GM10248 (cell line): Measurements from ENCODE around the gene AGMO.
A peak's percentile ranks its signal among the peaks of the same experiment; 100 is the strongest.

Experiments
- CTCF ChIA-PET: fragments of 300-600 bp; sonication (Branson Sonifier 250); formaldehyde crosslinking; extraction: SDS; loops from one replicate; lab custom pipeline; 2021; ENCODE audit warnings: antibody characterized with exemption; lab: Yijun Ruan, JAX
- POLR2A ChIA-PET: fragments of 350-650 bp; sonication (Branson Sonifier 250); formaldehyde crosslinking; extraction: SDS; loops from one replicate; lab custom pipeline; 2020; ENCODE audit warnings: antibody characterized with exemption; lab: Yijun Ruan, JAX
- DNase-seq: peaks from one replicate; pipeline ENCODE4 v3.0.0; 2012; ENCODE audit errors: extremely low spot score
- TF ChIP-seq, protein P1 (sequence below): IDR thresholded peaks from 2 replicates; pipeline ENCODE4 v1.5.1; 2012; ENCODE audit warnings: mild to moderate bottlenecking, low read depth; ENCODE audit errors: extremely low read depth, missing control alignments, control extremely low read depth

The AGMO gene

DNA sequence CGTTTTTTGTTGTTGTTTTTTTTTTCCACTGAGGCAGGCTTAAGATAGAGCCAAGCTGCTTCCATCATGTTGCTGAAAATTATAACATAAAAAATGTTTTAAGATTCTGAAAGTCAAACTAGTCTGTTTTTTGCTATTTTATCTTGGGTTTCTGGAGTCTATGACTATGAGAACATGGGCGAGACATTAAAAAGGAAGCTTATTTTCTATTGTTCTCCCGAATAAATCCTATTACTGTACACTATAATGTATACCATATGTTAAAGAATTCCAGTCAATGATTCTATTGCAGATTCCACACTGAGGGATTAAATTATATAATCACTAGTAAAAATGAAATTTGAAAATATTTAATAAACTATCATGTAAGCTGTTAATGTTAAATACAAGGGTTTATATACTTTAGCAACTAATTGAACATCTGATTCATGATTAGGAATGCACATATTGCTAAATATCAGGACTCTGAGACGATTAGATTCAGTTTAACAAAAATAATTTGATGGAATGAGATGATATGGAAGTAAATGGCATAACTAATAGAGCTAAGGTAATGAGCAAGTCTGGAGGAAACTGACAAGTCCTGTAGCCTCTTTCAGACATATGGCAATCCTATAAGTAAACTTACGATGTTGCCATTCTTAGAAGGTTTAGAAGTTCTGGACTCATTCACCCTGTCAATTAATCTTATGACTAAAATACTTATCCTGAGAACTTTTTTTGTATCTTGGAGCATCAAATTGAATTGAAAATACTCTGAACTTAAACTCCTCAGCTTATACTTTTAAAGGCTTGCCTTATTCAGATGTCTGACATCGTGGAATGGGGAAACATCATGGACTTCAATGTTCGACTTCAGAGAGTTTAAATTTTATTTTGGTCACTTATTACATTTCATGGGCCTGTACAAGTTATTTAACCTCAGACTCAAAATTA lies 364.5 kb downstream of the AGMO start:
- TF ChIP-seq, protein P1, sequence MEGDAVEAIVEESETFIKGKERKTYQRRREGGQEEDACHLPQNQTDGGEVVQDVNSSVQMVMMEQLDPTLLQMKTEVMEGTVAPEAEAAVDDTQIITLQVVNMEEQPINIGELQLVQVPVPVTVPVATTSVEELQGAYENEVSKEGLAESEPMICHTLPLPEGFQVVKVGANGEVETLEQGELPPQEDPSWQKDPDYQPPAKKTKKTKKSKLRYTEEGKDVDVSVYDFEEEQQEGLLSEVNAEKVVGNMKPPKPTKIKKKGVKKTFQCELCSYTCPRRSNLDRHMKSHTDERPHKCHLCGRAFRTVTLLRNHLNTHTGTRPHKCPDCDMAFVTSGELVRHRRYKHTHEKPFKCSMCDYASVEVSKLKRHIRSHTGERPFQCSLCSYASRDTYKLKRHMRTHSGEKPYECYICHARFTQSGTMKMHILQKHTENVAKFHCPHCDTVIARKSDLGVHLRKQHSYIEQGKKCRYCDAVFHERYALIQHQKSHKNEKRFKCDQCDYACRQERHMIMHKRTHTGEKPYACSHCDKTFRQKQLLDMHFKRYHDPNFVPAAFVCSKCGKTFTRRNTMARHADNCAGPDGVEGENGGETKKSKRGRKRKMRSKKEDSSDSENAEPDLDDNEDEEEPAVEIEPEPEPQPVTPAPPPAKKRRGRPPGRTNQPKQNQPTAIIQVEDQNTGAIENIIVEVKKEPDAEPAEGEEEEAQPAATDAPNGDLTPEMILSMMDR = no peak
- no peak for DNase-seq
- ChIA-PET POLR2A (no interaction called here), CTCF (interaction anchor here (1.3 to 1.9 kb wide), 3 partner anchors 9 to 12 kb away, joined by 3 to 9 read pairs (median 5); no protein-coding TSS in a partner anchor)

DNA sequence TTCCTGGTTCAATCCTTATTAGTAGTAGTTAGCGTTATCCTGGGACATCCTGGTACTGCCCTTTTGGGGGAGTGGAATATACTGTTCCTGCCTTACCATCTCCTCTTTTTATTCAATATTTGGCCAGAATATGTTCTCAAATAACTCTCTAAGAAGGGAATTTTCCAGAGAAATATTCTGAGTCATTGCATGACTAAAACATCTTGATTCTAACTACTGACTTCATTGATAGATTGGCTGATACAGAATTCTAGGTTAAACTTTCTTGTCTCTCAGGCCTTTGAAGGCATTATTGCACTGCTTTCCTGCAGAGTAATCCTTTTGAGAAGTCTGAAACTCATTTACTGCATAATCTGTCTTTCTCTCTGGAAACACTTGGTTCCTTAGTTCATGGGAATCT lies 383.8 kb downstream of the AGMO start:
- CTCF ChIA-PET = no interaction called here
- no peak for DNase-seq
- TF ChIP-seq, protein P1 = no peak
- POLR2A ChIA-PET = no interaction called here

DNA sequence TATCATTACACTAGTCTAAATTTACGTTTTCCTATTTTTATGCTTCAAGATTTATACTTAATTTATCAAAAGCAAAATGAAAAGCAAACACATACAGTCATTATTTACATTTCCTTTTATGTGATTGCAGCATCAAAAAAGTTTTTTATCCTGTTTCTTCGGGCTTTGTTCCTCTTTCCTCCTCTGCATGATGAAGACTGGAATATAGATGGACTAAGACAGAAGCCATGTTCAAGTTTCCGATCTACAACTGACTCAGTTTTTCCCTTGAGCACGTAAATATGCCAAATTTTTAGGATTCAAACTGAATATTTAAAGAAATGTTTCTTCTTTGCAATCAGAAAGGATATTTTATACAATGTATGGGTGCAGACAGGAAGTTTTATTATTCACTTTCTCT lies 385.7 kb downstream of the AGMO start:
- no peak for DNase-seq
- CTCF ChIA-PET = no interaction called here

DNA sequence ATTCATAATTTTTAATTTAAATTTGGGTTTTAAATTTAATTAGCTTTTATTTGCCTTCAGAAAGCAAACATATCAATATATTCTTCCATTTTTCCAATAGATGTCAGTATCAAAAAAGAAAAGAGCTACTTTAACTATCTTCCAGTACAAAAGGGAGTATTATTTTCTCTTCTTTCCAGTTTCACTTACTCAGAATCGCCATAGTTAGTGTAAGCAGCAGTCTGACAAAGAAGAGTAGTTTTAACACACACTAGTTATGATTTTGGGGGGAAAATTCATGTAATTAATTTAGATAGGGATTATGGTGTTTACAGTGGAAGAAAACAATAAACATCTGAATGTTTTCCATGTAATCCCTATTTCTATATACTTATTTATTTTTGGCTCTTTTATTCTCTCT lies 386.7 kb downstream of the AGMO start:
- TF ChIP-seq, protein P1 = no peak
- no peak for DNase-seq
- ChIA-PET POLR2A (no interaction called here), CTCF (no interaction called here)

More for the DNA sequence above, 385.7 kb downstream of the AGMO start:
- POLR2A ChIA-PET = no interaction called here
- TF ChIP-seq, protein P1 = no peak

DNA sequence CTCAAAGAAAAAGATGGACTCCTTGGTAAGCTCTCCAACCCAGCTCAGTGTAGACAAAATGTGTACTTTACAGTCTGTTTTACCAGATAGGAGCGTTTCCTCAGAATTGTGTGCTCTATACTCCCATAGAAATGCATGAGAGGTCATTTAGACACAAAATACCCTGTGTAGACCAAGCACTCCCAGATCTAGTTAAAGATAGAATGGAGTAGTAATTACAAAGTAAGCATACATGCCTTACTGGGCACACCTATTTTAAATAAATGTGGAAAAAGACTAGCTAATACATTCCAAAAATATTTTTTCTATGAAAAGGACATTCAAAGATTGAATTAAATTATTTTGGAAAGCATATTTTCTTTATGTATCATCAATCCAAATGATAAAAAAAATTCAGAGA lies 387.3 kb downstream of the AGMO start:
- TF ChIP-seq, protein P1 = no peak
- ChIA-PET POLR2A (no interaction called here), CTCF (no interaction called here)
- DNase-seq = no peak

DNA sequence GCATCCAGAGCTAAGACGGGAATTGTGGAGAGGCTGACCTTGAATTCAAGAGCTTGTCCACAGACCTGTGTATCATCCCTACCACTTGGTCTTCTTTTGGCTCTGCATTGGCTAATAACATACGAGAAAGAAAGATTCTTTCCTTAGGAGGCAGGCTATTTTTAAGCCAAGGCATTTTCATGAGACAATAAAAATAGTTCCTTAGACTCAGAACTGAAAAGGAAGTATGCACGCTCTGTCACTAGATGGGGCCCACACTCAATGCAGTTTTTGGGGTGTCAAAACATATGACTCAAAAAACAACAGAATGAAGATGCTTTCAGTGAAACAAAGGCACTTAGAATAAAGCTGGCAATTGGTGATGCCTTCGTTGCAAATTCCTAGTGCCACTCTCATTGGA lies 393.3 kb downstream of the AGMO start:
- ChIA-PET CTCF (no interaction called here), POLR2A (no interaction called here)
- DNase-seq = no peak
- TF ChIP-seq, protein P1 = peak; percentile 3
